Measurements from ENCODE around the gene KIAA1958. TPM values are rescaled to one million over a fixed set of nuclear protein-coding genes. Genes with fewer than 3 reads are reported as not detected.

KIAA1958 gene
- polyA plus RNA-seq, 1 donor from 2014 or later, result 0.98 TPM

DNA sequence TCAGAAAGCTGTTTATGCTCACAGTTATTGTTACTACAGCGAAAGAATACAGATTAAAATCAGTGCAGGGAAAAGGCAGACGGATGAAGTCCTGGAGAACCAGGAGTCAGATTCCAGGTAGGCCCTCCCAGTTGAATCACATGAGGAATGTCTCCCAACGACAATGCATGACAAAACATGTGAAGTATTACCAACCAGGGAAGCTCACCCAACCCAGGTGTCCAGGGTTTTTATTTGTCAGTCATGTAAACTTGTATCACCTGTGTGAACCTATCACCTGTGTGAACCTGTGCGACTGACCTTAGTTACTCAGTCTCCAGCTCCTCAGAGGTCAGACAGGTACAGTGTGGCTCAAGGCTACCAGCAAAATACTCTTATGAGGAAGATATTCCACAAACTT lies 63.9 kb downstream of the KIAA1958 start:
- no peaks in the 10 kb centered on the region for H3K9me3 Mint-ChIP-seq
- H3K4me3 Mint-ChIP-seq, result no peak overlapping the region
- no peak overlapping the region for H3K27ac Mint-ChIP-seq
- no peaks in the 10 kb centered on the region for H3K27me3 Mint-ChIP-seq
- H3K4me1 Mint-ChIP-seq, result peaks cover 2 to 7% (median 3%) of the 10 kb centered on the region in 3 donors
- no peaks in the 10 kb centered on the region for H3K36me3 Mint-ChIP-seq

DNA sequence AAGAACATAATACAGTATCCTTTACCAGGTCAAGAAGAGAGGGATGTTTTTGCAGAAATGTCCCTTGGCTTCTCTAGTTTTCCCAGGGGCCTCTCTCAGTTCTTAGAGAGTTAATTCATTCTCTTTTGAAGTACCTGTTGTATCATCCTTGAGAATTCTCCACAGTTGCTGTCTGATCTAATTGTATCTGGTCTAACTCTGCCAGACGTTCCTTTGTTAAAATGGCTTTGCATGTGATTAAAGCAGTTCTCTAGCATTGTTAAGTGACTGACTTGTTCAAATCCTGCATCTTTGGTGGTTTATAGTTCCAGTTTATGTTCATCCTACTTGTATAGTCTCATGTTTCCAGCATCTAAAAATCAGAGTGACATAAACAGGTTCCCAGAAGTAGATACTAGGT lies 65.0 kb downstream of the KIAA1958 start:
- Mint-ChIP-seq H3K27ac (no peak overlapping the region), H3K9me3 (no peaks in the 10 kb centered on the region), H3K4me1 (peaks cover 2 to 6% (median 3%) of the 10 kb centered on the region in 3 donors), H3K4me3 (no peak overlapping the region), H3K27me3 (no peaks in the 10 kb centered on the region), H3K36me3 (no peaks in the 10 kb centered on the region)

DNA sequence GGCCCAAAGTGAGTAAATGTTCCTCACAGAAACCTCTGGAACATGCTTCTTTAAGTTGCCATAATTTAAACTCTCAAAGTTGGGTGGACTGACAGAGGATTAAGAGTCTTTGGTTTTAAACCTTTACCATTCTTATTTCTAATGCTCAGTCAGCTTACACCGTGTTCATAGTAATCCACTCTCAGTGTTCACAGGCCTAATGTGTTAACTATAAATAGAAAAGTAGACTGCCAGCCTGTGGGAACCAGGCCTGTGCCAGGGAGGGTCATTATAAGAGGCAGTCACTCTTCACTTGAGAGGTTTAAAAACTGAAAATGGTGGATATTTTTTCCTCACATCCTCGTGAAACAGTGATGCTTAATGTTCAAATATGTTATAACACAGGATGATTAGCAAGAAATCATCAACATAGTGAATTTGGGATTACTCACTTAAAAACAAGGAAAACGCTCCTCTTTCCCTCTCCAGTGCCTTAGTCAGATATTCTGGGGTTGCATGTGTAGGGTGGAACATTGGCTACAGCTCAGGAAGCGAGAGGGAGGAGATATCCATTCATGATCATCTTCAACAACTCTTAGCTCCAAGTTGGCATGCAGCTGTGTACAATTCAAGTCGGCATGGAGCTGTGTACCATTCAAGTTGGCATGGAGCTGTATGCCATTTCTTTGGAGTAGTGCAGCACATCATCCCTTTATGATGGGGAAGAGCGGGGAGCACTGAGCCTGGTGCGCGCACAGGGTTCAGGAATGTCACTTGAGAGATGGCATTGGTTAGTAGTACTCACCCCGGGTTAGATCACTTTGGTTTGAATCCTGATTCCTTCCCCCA lies 65.8 kb downstream of the KIAA1958 start:
- Mint-ChIP-seq H3K36me3 (no peaks in the 10 kb centered on the region), H3K27me3 (no peaks in the 10 kb centered on the region), H3K4me1 (peaks cover 2 to 5% (median 3%) of the 10 kb centered on the region in 3 donors), H3K4me3 (no peak overlapping the region), H3K27ac (no peak overlapping the region), H3K9me3 (no peaks in the 10 kb centered on the region)

DNA sequence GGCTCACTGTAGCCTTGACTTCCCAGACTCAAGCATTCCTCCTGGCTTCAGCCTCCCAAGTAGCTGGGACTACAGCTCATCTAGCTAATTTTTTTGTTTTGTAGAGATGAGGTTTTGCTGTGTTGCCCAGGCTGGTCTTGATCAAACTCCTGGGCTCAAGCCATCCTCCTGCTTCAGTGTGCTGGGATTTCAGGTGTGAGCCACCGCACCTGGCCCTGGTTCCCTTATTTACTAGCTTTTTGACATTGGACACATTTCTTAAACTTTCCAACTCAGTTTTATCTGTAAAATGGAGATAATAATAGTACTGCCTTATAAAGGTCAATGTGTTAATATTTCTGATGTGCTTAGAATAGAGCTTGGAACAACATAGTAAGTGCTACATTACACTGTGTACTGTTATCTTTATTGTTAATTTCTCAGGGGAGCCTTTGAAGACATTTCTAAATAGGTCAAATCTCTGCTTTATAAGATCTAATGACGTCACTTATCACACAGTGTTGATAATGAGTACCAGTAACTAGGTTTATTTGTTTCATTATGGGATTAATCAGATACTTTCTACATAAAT lies 66.7 kb downstream of the KIAA1958 start:
- Mint-ChIP-seq H3K27ac (no peak overlapping the region), H3K36me3 (no peaks in the 10 kb centered on the region), H3K4me3 (no peak overlapping the region), H3K4me1 (peaks cover 2 to 5% (median 3%) of the 10 kb centered on the region in 3 donors), H3K9me3 (no peaks in the 10 kb centered on the region), H3K27me3 (no peaks in the 10 kb centered on the region)

DNA sequence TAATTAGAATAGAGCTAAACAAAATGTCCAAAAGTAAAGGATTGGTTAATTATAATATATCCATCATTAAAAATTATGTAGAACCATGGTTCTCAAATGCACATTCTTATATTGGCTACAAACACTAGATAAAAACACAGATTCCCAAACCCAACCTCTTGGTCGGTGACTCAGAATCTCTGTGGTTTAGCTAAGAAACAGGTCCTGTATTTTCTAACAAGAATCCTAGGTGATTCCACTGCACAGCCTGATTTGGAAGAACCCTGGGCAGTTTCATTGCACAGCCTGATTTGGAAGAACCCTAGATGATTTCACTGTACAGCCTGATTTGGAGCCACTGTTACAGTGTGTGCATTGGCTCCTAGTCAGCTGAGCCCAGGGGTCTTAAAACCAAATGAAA lies 67.9 kb downstream of the KIAA1958 start:
- no peaks in the 10 kb centered on the region for H3K9me3 Mint-ChIP-seq
- no peaks in the 10 kb centered on the region for H3K36me3 Mint-ChIP-seq
- H3K27me3 Mint-ChIP-seq, result no peaks in the 10 kb centered on the region
- H3K4me3 Mint-ChIP-seq, result no peak overlapping the region
- H3K4me1 Mint-ChIP-seq, result peaks cover 0 to under 1% (median 0%) of the 10 kb centered on the region in 3 donors
- H3K27ac Mint-ChIP-seq, result no peak overlapping the region

DNA sequence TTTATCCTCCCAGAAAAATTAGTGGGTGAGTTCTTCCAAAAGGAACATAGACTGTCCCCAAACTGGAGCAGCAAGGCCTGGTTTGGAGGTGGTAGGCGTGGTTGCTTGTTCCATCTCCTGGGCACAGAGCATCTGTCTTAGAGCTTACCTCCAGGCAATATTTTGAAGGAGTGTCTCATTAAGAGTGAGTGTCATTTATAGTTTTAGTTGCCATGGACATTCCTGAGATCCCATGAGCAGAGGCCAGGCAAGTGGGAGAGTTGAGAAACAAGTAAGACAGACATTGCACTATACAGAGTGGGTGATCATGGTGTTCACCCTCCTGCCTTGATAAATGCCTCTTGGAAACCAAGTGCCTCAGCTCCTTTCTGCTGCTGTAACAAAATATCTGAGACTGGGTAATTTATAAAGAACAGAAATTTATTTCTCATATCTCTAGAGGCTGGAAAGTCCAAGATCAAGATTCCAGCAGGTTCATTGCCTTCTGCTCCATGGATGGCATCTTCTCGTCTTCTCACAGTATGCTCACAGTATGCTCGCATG lies 68.5 kb downstream of the KIAA1958 start:
- Mint-ChIP-seq H3K36me3 (no peaks in the 10 kb centered on the region), H3K27ac (no peak overlapping the region), H3K4me1 (no peaks in the 10 kb centered on the region), H3K4me3 (no peak overlapping the region), H3K9me3 (no peaks in the 10 kb centered on the region), H3K27me3 (no peaks in the 10 kb centered on the region)

DNA sequence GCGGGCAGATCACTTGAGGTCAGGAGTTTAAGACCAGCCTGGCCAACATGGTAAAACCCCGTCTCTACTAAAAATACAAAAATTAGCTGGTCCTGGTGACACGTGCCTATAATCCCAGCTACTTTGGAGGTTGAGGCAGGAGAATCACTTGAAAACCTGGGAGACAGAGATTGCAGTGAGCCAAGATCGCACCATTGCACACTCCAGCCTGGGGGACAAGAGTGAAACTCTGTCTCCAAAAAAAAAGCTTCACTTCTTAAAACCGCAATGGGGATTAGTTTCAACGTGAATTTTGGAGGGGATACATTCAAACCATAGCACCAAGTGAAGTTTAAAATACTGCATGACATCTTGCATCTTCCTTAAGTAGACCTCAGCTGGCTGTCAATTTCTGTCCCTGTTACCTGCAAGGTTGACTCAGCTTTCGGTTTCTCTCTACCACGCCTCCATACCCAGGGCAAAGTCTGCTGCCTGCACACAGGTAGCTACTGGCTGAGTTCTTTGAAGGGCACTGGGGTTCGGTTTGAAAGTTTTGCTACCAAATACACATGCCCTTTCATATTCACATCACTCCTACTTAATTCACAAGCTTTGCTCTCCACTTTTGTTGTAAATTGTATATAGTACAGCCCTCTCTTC lies 69.3 kb downstream of the KIAA1958 start:
- no peaks in the 10 kb centered on the region for H3K9me3 Mint-ChIP-seq
- H3K27ac Mint-ChIP-seq, result no peak overlapping the region
- H3K36me3 Mint-ChIP-seq, result no peaks in the 10 kb centered on the region
- H3K4me3 Mint-ChIP-seq, result no peak overlapping the region
- no peaks in the 10 kb centered on the region for H3K27me3 Mint-ChIP-seq
- no peaks in the 10 kb centered on the region for H3K4me1 Mint-ChIP-seq

DNA sequence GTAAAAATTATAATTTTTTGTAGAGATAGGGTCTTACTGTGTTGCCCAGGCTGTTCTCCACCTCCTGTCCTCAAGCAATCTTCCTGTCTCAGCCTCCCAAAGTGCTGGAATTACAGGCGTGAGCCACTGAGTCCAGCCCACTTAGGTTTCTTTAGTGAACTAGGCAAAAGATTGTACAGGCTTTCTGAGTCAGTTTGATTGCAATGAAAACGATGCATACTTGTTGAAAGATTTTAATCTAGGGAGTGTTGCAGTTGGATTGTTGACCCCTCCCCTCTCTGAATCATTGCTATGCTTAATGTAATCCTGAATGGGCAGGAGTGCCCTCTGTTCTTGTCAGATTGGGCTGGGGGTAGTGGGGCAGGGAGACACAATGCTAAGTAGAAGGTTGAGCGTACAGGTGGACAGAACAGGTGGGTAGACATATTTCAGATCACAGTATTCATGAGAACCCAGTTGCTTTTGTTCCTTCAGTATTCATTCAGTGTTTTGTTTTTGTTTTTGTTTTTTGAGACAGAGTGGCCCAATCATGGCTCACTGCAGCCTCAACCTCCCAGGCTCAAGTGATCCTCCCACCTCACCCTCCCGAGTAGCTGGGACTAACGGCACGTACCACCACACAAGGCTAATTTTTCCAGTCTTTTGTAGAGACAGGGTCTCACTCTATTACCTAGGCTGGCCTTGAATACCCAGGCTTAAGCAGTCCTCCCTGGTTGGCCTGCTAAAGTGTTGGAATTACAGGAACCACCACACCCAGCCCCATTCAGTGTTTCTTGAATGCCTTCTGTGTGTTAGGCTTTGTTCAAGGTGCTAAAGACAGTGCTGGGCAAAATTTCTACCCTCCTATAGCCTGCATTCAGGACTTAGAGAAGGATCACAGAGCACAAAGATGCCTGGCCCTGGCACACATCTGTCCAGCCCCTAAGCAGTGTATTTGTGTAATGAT lies 70.1 kb downstream of the KIAA1958 start:
- Mint-ChIP-seq H3K27ac (no peak overlapping the region), H3K4me1 (peaks cover 0 to under 1% (median 0%) of the 10 kb centered on the region in 3 donors), H3K27me3 (no peaks in the 10 kb centered on the region), H3K36me3 (no peaks in the 10 kb centered on the region), H3K4me3 (no peak overlapping the region), H3K9me3 (no peaks in the 10 kb centered on the region)

DNA sequence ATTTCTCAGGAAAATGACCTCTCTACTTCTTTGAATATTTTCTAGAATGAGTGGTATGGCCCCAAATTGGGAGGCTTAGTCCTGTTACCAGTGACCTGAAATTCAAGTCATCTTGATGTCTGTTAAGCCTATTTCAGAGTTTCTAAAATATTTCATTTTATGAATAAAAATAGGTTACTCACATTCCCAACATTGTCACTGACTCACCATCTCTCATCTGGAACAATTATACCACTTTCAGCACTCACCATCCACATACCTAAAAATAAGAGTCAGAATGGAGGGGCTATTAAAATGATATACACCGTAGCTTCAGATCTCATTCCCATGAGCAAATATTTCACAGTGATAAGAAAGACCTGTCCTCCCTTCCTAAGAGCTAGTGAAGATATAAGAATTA lies 71.8 kb downstream of the KIAA1958 start:
- H3K27ac Mint-ChIP-seq, result no peak overlapping the region
- H3K4me3 Mint-ChIP-seq, result no peak overlapping the region
- H3K27me3 Mint-ChIP-seq, result no peaks in the 10 kb centered on the region
- H3K4me1 Mint-ChIP-seq, result peaks cover 0 to 2% (median 0%) of the 10 kb centered on the region in 3 donors
- H3K36me3 Mint-ChIP-seq, result no peaks in the 10 kb centered on the region
- no peaks in the 10 kb centered on the region for H3K9me3 Mint-ChIP-seq

DNA sequence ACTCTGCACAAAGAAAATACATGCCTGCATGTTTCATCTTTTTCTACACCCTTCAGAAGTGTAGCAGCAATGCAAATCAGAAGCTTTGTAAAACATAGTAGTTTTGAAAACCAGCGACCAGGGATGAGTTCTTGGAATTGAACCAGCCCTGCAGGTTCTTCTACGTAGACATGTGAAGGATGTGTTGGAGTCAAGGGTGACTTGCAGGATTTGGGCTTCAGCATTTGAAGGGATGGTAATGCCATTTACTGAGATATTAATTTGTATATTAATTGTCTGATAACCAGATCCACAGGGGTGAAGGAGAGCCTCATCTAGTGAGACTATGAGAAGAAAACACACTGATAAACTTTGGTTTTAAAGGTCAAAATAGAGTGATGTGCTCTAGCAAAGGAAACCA lies 72.4 kb downstream of the KIAA1958 start:
- Mint-ChIP-seq H3K9me3 (no peaks in the 10 kb centered on the region), H3K27me3 (no peaks in the 10 kb centered on the region), H3K36me3 (no peaks in the 10 kb centered on the region), H3K4me3 (no peak overlapping the region), H3K4me1 (peaks cover 0 to 2% (median 0%) of the 10 kb centered on the region in 3 donors), H3K27ac (no peak overlapping the region)

DNA sequence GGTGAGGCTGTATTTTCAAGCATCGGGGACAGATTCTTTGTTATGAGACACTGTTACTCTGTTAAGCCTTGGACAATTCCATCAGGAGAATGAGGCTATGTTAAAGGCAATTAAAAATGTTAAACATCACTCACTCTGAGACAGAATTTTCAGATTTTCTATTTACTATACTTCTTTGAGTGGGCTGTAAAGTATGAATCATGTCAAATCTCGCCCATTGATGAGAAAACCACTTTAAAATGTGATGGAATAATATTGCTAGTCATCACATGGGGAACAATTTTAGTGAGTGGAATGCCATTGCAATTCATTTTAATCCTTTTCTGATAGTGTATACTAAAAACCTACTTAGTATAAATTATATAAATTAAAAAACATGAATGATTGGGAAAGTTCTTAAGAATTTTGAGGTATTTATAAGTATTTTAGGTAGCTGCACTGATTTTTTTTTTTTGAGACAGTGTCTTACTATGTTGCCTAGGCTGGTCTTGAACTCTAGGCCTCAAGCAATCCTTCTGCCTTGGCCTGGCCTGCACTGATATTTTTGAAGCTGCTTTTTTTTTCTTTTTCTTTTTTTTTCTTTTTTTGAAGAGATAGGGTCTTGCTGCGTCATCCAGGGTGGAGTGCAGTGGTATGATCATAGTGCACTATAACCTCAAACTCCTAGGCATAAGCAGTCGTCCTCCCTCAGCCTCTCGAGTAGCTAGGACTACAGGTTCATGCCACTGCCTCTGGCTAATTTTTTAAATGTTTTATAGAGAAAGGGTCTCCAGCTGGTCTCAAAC lies 73.2 kb downstream of the KIAA1958 start:
- Mint-ChIP-seq H3K4me3 (no peak overlapping the region), H3K27ac (no peak overlapping the region), H3K9me3 (no peaks in the 10 kb centered on the region), H3K4me1 (peaks cover 0 to 2% (median 0%) of the 10 kb centered on the region in 3 donors), H3K27me3 (no peaks in the 10 kb centered on the region), H3K36me3 (no peaks in the 10 kb centered on the region)

DNA sequence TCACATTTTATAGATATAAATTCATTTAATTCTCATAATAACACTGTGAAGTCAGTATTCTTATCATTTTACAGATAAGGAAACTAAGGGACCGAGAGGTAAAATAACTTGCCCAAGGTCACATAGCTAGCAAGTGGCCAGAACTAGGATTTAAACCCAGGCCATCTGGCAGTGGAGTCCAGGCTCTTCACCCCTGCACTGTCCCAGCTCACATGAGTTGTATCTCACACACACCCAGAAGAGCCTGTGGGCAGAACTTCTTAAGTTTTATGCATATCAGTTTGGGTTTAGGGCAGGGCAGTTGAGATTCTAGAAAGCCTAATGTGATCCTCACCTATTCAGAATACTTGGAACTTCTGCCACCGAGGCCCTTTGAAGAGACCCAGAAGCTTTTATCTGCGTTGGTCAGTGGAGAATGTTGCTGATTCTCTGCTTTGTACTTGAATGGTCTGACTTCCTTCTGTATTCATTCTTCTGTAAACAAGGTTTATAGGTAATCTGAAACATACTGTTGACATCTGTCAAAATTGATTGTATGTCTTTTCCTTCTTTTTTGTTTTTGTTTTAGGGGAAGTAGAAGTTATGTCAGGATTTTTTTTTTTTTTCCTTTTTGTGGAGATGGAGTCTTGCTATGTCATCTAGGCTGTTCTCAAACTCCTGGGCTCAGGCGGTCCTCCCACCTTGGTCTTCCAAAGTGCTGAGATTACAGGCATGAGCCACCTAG lies 75.8 kb downstream of the KIAA1958 start:
- H3K9me3 Mint-ChIP-seq, result no peaks in the 10 kb centered on the region
- peaks cover 0 to 2% (median 0%) of the 10 kb centered on the region in 3 donors for H3K4me1 Mint-ChIP-seq
- no peak overlapping the region for H3K27ac Mint-ChIP-seq
- no peak overlapping the region for H3K4me3 Mint-ChIP-seq
- no peaks in the 10 kb centered on the region for H3K36me3 Mint-ChIP-seq
- no peaks in the 10 kb centered on the region for H3K27me3 Mint-ChIP-seq

DNA sequence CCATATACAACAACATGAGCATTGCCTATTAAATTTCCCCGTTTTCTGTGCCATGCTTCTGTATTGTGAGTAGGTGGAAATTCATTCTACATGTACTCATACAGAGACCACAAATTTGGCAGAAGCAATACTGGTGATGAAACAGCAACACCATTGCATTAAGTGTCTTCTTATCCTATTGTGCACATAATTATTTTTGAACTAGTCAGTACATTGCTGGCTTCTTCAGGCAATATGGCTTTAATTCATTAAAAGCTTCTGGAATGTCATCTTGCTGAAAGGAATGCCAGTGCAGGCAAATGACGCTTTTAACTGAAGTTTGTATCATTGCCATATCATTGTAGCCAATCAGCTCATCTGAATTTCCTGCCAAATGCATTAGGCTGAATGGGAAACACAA lies 82.6 kb downstream of the KIAA1958 start:
- Mint-ChIP-seq H3K9me3 (peaks cover 0 to 1% (median 0%) of the 10 kb centered on the region in 3 donors), H3K36me3 (peaks cover 3% of the 10 kb centered on the region), H3K27ac (no peak overlapping the region)

More for the DNA sequence above, 82.6 kb downstream of the KIAA1958 start:
- H3K27me3 Mint-ChIP-seq, result no peaks in the 10 kb centered on the region
- peaks cover 2 to 6% (median 5%) of the 10 kb centered on the region in 3 donors for H3K4me1 Mint-ChIP-seq
- H3K4me3 Mint-ChIP-seq, result no peak overlapping the region

Data from IgD-negative memory B cell (primary cell).